ENCODE measurements around the gene SF3B2. TPM values are rescaled to one million over a fixed set of nuclear protein-coding genes. Genes with fewer than 3 reads are reported as not detected.

SF3B2 gene
- total RNA-seq, 1 donor from 2014 or later: 204 TPM

Other genes starting within 250 kb of the SF3B2 start
- gene SNX32, start 218.4 kb upstream of the SF3B2 start, total RNA-seq: 2.1 TPM in 1 of 2 replicates, not detected in the other
- 2,195 and 2,365 TPM in 2 replicates for gene CFL1, start 194.2 kb upstream of the SF3B2 start, total RNA-seq
- 57.2 and 71.8 TPM in 2 replicates for gene MUS81, start 191.9 kb upstream of the SF3B2 start, total RNA-seq
- gene EFEMP2, start 179.6 kb upstream of the SF3B2 start, total RNA-seq: 45.1 and 94.7 TPM in 2 replicates
- gene CTSW, start 172.5 kb upstream of the SF3B2 start, total RNA-seq: 0.51 and 1.2 TPM in 2 replicates
- gene FIBP, start 163.9 kb upstream of the SF3B2 start, total RNA-seq: 85.3 and 135 TPM in 2 replicates
- gene CCDC85B, start 161.7 kb upstream of the SF3B2 start, total RNA-seq: 76.5 and 94.2 TPM in 2 replicates
- gene FOSL1, start 152.0 kb upstream of the SF3B2 start, total RNA-seq: 143 and 172 TPM in 2 replicates
- 6.6 and 12.4 TPM in 2 replicates for gene C11orf68, start 133.3 kb upstream of the SF3B2 start, total RNA-seq
- gene DRAP1, start 132.9 kb upstream of the SF3B2 start, total RNA-seq: 225 TPM in 2 replicates
- not detected in 2 replicates for gene TSGA10IP, start 106.9 kb upstream of the SF3B2 start, total RNA-seq
- 28.8 and 30.2 TPM in 2 replicates for gene SART1, start 90.6 kb upstream of the SF3B2 start, total RNA-seq
- 45.2 and 45.3 TPM in 2 replicates for gene EIF1AD, start 50.2 kb upstream of the SF3B2 start, total RNA-seq
- 144 and 192 TPM in 2 replicates for gene BANF1, start 49.9 kb upstream of the SF3B2 start, total RNA-seq
- gene CST6, start 40.4 kb upstream of the SF3B2 start, total RNA-seq: 53.4 and 89.1 TPM in 2 replicates
- gene CATSPER1, start 25.9 kb upstream of the SF3B2 start, total RNA-seq: 1.4 and 4.7 TPM in 2 replicates
- 2.1 and 2.3 TPM in 2 replicates for gene GAL3ST3, start 3.2 kb upstream of the SF3B2 start, total RNA-seq
- 17.5 and 24.9 TPM in 2 replicates for gene PACS1, start 17.9 kb downstream of the SF3B2 start, total RNA-seq
- gene KLC2, start 205.3 kb downstream of the SF3B2 start, total RNA-seq: 21.7 and 32.0 TPM in 2 replicates
- gene RAB1B, start 216.3 kb downstream of the SF3B2 start, total RNA-seq: 152 and 162 TPM in 2 replicates
- gene CNIH2, start 225.8 kb downstream of the SF3B2 start, total RNA-seq: 0.43 and 0.58 TPM in 2 replicates
- 106 and 152 TPM in 2 replicates for gene YIF1A, start 236.8 kb downstream of the SF3B2 start, total RNA-seq
- 0.58 TPM in 1 of 2 replicates, not detected in the other for gene TMEM151A, start 239.5 kb downstream of the SF3B2 start, total RNA-seq

Measured in epithelial cell of proximal tubule (primary cell).